ENCODE measurements around the gene MBD5.
A peak's percentile ranks its signal among the peaks of the same experiment; 100 is the strongest.

MBD5 gene

DNA sequence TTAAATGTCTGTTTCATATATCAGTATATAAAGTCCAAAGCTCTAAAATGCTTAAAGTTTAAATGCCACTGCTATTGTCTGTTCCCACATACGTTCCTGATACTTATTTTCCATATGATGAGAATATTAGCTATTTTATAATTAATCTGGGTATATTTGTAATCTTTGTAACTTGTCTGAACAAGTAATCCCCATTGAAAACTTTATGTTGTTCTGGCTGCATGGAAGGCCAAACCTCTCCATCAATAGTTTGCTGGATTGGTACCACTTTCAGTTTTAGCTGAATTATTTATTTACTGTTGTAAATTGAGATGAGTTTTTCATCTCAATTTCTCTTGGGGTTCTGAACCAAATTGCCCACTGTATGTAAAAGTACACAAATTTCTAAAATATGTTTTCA lies 1.5 kb downstream of the MBD5 start:
- ATAC-seq (ENCODE audit: insufficient read depth, low read depth) (no peak), DNase-seq (no peak)
- TF ChIP-seq, protein P1, sequence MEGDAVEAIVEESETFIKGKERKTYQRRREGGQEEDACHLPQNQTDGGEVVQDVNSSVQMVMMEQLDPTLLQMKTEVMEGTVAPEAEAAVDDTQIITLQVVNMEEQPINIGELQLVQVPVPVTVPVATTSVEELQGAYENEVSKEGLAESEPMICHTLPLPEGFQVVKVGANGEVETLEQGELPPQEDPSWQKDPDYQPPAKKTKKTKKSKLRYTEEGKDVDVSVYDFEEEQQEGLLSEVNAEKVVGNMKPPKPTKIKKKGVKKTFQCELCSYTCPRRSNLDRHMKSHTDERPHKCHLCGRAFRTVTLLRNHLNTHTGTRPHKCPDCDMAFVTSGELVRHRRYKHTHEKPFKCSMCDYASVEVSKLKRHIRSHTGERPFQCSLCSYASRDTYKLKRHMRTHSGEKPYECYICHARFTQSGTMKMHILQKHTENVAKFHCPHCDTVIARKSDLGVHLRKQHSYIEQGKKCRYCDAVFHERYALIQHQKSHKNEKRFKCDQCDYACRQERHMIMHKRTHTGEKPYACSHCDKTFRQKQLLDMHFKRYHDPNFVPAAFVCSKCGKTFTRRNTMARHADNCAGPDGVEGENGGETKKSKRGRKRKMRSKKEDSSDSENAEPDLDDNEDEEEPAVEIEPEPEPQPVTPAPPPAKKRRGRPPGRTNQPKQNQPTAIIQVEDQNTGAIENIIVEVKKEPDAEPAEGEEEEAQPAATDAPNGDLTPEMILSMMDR (IDR thresholded peaks at IDR 0.05; ENCODE audit: borderline replicate concordance, extremely low read depth, low read length, poor library complexity, severe bottlenecking), result no peak
- TF ChIP-seq EZH2 (IDR thresholded peaks at IDR 0.05; ENCODE audit: borderline replicate concordance, low read depth, low read length, severe bottlenecking), result no peak
- Histone ChIP-seq H3K27ac (ENCODE audit: low read length) (peak overlapping the region; percentile 97), H3K4me1 (ENCODE audit: insufficient read depth, low read length) (peaks cover 53% of the 10 kb centered on the region), H4K20me1 (ENCODE audit: insufficient read depth, low read length) (peaks cover 4% of the 10 kb centered on the region; the same call in 1 of the 2 replicates), H3K79me2 (ENCODE audit: insufficient read depth, low read length) (peaks cover 84% of the 10 kb centered on the region), H2AFZ (ENCODE audit: low read depth, low read length) (no peak overlapping the region), H3K4me2 (ENCODE audit: insufficient read depth, low read length) (peak overlapping the region; percentile 81), H3K36me3 (ENCODE audit: insufficient read depth, low read length) (no peaks in the 10 kb centered on the region; the same call in 1 of the 2 replicates), H3K27me3 (ENCODE audit: insufficient read depth, low read length, poor library complexity) (no peaks in the 10 kb centered on the region), H3K4me3 (ENCODE audit: low read depth in 1 of 2, low read length in 2 of 2) (peak overlapping the region; percentile 68 to 86), H3K9ac (ENCODE audit: low read depth, low read length) (peak overlapping the region; percentile 68), H3K9me3 (ENCODE audit: insufficient read depth, low read length, severe bottlenecking) (no peaks in the 10 kb centered on the region)

DNA sequence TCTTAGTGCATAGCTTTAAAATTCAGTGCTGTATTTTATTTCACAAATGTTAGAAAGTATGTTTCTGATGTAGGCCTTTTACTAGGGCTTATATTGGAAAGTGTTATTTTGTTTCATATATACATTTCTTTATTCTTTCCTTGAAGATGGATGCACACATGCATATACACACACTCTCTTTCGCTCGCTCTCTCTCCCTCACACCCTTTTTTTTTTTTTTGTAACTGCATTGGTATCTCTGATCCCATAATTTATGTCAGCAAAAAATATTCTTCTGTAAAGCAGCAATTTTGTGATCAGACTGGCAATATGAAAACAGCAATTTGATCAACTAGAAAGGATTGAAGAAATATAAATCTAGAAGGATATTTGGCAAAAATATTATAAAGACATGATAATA lies 2.0 kb downstream of the MBD5 start:
- no peak overlapping the region; the same call in 1 of the 2 replicates for H3K27ac ChIP-seq (ENCODE audit: low read length)
- no peaks in the 10 kb centered on the region; the same call in 1 of the 2 replicates for H3K36me3 ChIP-seq (ENCODE audit: insufficient read depth, low read length)
- H3K79me2 ChIP-seq (ENCODE audit: insufficient read depth, low read length), result peaks cover 80% of the 10 kb centered on the region
- no peaks in the 10 kb centered on the region for H3K27me3 ChIP-seq (ENCODE audit: insufficient read depth, low read length, poor library complexity)
- H2AFZ ChIP-seq (ENCODE audit: low read depth, low read length), result no peak overlapping the region
- H3K4me3 ChIP-seq (ENCODE audit: low read depth in 1 of 2, low read length in 2 of 2), result peak overlapping the region; percentile 68 to 86; a peak in 3 of 4 replicates
- H3K9ac ChIP-seq (ENCODE audit: low read depth, low read length), result peak overlapping the region; percentile 68
- peaks cover 50% of the 10 kb centered on the region for H3K4me1 ChIP-seq (ENCODE audit: insufficient read depth, low read length)
- H3K9me3 ChIP-seq (ENCODE audit: insufficient read depth, low read length, severe bottlenecking), result no peaks in the 10 kb centered on the region
- ATAC-seq (ENCODE audit: insufficient read depth, low read depth) (no peak), DNase-seq (no peak)
- peaks cover 4% of the 10 kb centered on the region; the same call in 1 of the 2 replicates for H4K20me1 ChIP-seq (ENCODE audit: insufficient read depth, low read length)
- H3K4me2 ChIP-seq (ENCODE audit: insufficient read depth, low read length), result peak overlapping the region; percentile 81
- no peak for TF ChIP-seq EZH2 (IDR thresholded peaks at IDR 0.05; ENCODE audit: borderline replicate concordance, low read depth, low read length, severe bottlenecking)
- TF ChIP-seq, protein P1 (IDR thresholded peaks at IDR 0.05; ENCODE audit: borderline replicate concordance, extremely low read depth, low read length, poor library complexity, severe bottlenecking), result no peak

DNA sequence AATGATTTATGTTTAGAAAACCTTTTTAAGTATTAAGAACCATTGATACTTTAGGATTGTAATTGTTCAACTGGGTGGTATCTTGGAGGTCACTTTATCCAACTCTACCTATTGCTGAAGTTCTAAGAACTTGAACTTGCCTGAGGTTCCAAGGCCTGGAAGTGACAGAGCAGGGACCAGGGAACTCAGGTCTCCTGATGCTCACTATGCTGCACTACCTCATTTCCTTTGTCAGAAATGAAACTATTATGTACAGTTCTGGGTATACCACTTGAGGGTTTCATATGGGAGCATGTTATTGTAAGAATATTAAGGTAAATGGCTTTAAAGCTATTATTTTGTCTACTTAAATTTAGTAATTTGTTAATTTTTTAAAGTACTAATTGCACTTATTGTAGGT lies 3.0 kb downstream of the MBD5 start:
- Histone ChIP-seq H3K9ac (ENCODE audit: low read depth, low read length) (no peak overlapping the region; the same call in 1 of the 2 replicates), H3K4me3 (ENCODE audit: low read depth in 1 of 2, low read length in 2 of 2) (peak overlapping the region in 1 of 2 experiments; percentile 11; a peak in 1 of 4 replicates), H3K79me2 (ENCODE audit: insufficient read depth, low read length) (peaks cover 75% of the 10 kb centered on the region), H4K20me1 (ENCODE audit: insufficient read depth, low read length) (peaks cover 4% of the 10 kb centered on the region; the same call in 1 of the 2 replicates), H3K27ac (ENCODE audit: low read length) (peak overlapping the region; percentile 3; the same call in 1 of the 2 replicates), H3K27me3 (ENCODE audit: insufficient read depth, low read length, poor library complexity) (no peaks in the 10 kb centered on the region), H3K36me3 (ENCODE audit: insufficient read depth, low read length) (no peaks in the 10 kb centered on the region; the same call in 1 of the 2 replicates), H3K4me1 (ENCODE audit: insufficient read depth, low read length) (peaks cover 41% of the 10 kb centered on the region), H3K9me3 (ENCODE audit: insufficient read depth, low read length, severe bottlenecking) (no peaks in the 10 kb centered on the region), H3K4me2 (ENCODE audit: insufficient read depth, low read length) (peak overlapping the region; percentile 81), H2AFZ (ENCODE audit: low read depth, low read length) (no peak overlapping the region)
- ATAC-seq (ENCODE audit: insufficient read depth, low read depth) (no peak), DNase-seq (peak; percentile 13)
- TF ChIP-seq EZH2 (IDR thresholded peaks at IDR 0.05; ENCODE audit: borderline replicate concordance, low read depth, low read length, severe bottlenecking), result no peak
- TF ChIP-seq, protein P1 (IDR thresholded peaks at IDR 0.05; ENCODE audit: borderline replicate concordance, extremely low read depth, low read length, poor library complexity, severe bottlenecking), result no peak
